ENCODE results near the gene OSTN.

Gene OSTN

DNA sequence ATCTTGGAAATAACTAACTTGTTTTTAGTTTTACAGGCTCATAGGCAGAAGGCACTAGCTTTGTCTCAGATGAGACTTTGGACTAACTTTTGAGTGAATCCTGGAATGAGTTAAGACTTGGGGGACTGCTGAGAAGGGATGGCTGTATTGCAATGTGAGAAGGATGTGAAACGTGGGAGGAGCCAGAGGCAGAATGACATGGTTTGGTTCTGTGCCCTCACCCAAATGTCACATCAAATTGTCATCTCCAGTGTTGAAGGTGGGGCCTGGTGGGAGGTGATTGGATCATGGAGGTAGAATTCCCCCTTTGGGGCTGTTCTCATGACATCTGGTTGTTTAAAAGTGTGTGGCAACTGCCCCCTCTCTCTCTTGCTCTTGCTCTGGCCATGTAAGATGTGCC, 101.4 kb downstream of the OSTN start:
- DNase-seq (ENCODE audit: low read depth in 1 of 2, low spot score in 1 of 2), result no peak
- TF ChIP-seq POLR2AphosphoS5 (IDR thresholded peaks at IDR 0.05; ENCODE audit: low read depth), result no peak
- TF ChIP-seq, protein P1, sequence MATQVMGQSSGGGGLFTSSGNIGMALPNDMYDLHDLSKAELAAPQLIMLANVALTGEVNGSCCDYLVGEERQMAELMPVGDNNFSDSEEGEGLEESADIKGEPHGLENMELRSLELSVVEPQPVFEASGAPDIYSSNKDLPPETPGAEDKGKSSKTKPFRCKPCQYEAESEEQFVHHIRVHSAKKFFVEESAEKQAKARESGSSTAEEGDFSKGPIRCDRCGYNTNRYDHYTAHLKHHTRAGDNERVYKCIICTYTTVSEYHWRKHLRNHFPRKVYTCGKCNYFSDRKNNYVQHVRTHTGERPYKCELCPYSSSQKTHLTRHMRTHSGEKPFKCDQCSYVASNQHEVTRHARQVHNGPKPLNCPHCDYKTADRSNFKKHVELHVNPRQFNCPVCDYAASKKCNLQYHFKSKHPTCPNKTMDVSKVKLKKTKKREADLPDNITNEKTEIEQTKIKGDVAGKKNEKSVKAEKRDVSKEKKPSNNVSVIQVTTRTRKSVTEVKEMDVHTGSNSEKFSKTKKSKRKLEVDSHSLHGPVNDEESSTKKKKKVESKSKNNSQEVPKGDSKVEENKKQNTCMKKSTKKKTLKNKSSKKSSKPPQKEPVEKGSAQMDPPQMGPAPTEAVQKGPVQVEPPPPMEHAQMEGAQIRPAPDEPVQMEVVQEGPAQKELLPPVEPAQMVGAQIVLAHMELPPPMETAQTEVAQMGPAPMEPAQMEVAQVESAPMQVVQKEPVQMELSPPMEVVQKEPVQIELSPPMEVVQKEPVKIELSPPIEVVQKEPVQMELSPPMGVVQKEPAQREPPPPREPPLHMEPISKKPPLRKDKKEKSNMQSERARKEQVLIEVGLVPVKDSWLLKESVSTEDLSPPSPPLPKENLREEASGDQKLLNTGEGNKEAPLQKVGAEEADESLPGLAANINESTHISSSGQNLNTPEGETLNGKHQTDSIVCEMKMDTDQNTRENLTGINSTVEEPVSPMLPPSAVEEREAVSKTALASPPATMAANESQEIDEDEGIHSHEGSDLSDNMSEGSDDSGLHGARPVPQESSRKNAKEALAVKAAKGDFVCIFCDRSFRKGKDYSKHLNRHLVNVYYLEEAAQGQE (IDR thresholded peaks at IDR 0.05; ENCODE audit: insufficient replicate concordance, low read depth), result no peak
- TF ChIP-seq SPI1 (IDR thresholded peaks at IDR 0.05; ENCODE audit: borderline replicate concordance, low read depth), result no peak
- TF ChIP-seq, protein P2, sequence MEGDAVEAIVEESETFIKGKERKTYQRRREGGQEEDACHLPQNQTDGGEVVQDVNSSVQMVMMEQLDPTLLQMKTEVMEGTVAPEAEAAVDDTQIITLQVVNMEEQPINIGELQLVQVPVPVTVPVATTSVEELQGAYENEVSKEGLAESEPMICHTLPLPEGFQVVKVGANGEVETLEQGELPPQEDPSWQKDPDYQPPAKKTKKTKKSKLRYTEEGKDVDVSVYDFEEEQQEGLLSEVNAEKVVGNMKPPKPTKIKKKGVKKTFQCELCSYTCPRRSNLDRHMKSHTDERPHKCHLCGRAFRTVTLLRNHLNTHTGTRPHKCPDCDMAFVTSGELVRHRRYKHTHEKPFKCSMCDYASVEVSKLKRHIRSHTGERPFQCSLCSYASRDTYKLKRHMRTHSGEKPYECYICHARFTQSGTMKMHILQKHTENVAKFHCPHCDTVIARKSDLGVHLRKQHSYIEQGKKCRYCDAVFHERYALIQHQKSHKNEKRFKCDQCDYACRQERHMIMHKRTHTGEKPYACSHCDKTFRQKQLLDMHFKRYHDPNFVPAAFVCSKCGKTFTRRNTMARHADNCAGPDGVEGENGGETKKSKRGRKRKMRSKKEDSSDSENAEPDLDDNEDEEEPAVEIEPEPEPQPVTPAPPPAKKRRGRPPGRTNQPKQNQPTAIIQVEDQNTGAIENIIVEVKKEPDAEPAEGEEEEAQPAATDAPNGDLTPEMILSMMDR (IDR thresholded peaks at IDR 0.05; ENCODE audit: insufficient read depth, low read length), result no peak
- no peak for TF ChIP-seq GABPA (IDR thresholded peaks at IDR 0.05; ENCODE audit: low read depth)
- Histone ChIP-seq H3K27me3 (ENCODE audit: insufficient read depth, poor library complexity, severe bottlenecking) (no peaks in the 10 kb centered on the region), H3K4me3 (replicated peaks; ENCODE audit: insufficient read depth, low read length) (no peak overlapping the region), H3K27ac (replicated peaks) (no peak overlapping the region)

DNA sequence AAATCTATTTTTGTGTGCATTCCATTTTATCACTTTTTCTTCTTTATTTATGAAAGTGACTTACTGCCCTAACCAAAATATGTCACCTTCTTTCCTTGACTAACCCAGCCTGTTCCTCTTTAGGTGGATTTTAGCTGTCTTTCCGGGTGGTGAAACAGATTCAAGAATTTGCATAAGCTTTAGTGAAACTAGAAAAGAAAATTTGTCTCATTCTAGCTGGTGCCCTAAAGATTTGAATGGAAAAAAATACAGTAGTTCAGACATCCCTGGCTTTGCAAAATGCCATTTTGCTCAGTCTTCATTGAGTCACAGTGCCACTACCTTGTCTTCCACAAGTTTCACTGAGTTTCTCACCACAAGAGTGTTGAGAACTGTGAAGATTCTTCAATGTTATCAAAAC, 102.0 kb downstream of the OSTN start:
- DNase-seq (ENCODE audit: low read depth in 1 of 2, low spot score in 1 of 2), result no peak
- H3K4me3 ChIP-seq (replicated peaks; ENCODE audit: insufficient read depth, low read length), result no peak overlapping the region
- H3K27me3 ChIP-seq (ENCODE audit: insufficient read depth, poor library complexity, severe bottlenecking), result no peaks in the 10 kb centered on the region
- TF ChIP-seq, protein P2 (IDR thresholded peaks at IDR 0.05; ENCODE audit: insufficient read depth, low read length), result no peak
- TF ChIP-seq POLR2AphosphoS5 (IDR thresholded peaks at IDR 0.05; ENCODE audit: low read depth) (no peak), SPI1 (IDR thresholded peaks at IDR 0.05; ENCODE audit: borderline replicate concordance, low read depth) (no peak), GABPA (IDR thresholded peaks at IDR 0.05; ENCODE audit: low read depth) (no peak)
- TF ChIP-seq, protein P1 (IDR thresholded peaks at IDR 0.05; ENCODE audit: insufficient replicate concordance, low read depth), result no peak
- no peak overlapping the region for H3K27ac ChIP-seq (replicated peaks)

DNA sequence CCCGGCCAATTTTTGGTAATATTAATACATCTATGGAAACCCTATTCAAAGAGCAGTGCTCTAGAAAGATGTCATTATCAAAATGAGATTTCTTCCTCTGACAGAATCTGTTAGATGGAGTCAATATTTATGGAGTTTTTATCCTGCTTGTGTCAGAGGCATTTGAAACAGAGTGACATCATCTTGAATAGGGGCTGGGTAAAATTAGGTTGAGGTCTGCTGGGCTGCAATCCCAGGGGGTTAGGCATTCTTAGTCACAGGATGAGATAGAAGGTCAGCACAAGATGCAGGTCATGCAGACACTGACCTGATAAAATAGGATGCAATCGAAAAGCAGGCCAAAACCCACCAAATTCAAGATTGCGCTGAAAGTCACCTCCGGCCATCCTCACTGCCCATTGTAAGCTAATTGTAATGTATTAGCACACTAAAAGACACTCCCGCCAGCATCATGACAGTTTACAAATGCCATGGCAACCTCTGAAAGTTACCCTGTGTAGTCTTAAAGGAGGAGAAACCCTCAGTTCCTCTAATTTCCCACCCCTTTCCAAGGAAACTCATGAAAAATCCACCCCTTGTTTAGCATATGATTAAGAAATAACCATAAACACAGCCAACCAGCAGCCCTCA, 102.9 kb downstream of the OSTN start:
- Histone ChIP-seq H3K27ac (replicated peaks) (no peak overlapping the region), H3K27me3 (ENCODE audit: insufficient read depth, poor library complexity, severe bottlenecking) (no peaks in the 10 kb centered on the region), H3K4me3 (replicated peaks; ENCODE audit: insufficient read depth, low read length) (no peak overlapping the region)
- no peak for DNase-seq (ENCODE audit: low read depth in 1 of 2, low spot score in 1 of 2)
- TF ChIP-seq SPI1 (IDR thresholded peaks at IDR 0.05; ENCODE audit: borderline replicate concordance, low read depth), result no peak
- TF ChIP-seq GABPA (IDR thresholded peaks at IDR 0.05; ENCODE audit: low read depth), result no peak
- no peak for TF ChIP-seq POLR2AphosphoS5 (IDR thresholded peaks at IDR 0.05; ENCODE audit: low read depth)
- TF ChIP-seq, protein P2 (IDR thresholded peaks at IDR 0.05; ENCODE audit: insufficient read depth, low read length), result no peak
- TF ChIP-seq, protein P1 (IDR thresholded peaks at IDR 0.05; ENCODE audit: insufficient replicate concordance, low read depth), result no peak

Measured in HL-60 (cell line).